Activated naive CD4-positive, alpha-beta T cell treated with Interleukin-2 at 50 U/mL for 16 hours (primary cell): ENCODE measurements around the gene POPDC2.

Experiments
- DNase-seq: peaks from one replicate; pipeline ENCODE4 v3.0.0-alpha.2; 2020

POPDC2 gene

DNA sequence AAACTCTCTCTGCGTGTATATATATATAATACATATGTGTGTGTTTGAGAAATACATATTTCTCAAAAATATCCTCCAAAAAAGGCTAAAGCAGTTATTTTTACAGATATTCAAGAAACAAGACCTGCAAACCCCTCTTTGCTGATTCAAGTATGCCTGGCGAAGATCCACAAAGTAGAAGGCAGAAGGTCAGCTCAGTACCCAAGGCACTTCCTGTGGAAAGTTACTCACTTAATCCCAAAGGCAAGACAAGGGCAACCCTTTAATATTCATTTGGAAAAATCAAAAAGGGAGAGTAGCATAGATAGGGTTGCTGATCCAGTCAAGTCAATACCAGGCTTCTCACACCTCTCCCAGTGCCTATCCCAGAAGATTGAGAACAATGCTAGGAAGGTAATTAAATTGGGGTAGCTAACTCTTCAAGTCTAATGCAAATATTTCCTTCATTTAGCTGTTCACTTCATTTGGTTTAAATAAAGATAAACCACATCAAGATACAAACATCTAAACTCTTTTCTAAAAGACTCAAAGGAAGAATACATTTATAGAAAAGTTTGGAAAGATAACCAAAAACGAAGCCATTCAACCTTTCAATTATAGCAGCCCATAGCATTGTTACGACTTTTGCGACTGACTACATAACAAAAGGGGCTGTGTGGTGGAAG, 9.6 kb upstream of the POPDC2 start:
- DNase-seq, result no peak

DNA sequence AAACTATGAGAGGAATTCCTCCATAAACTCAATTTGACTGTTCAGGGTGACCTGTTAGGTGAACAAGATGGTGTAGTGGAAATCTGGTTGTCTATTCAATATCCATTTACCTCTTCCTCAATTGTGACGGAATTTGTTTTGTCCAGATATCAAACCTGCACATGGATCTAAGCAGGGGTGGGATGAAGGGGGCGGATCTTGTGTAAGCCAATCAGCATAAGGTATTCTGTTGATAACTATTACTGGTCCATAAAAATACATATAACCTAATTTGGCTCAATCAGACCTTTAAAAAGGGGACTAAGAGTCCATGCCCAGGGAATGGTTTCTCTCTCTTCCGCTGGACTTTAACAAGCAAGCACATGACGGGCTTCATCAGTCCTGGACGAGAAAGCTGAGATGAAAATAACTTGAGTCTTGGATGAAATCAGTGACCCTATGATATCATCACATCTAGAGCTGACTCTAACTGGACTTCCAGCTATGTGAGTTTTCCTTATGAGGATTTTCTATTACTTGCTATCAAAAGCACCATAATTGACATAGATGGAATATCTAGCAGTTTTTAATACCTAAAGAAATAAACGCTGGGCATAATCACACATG, 5.7 kb upstream of the POPDC2 start:
- no peak for DNase-seq

DNA sequence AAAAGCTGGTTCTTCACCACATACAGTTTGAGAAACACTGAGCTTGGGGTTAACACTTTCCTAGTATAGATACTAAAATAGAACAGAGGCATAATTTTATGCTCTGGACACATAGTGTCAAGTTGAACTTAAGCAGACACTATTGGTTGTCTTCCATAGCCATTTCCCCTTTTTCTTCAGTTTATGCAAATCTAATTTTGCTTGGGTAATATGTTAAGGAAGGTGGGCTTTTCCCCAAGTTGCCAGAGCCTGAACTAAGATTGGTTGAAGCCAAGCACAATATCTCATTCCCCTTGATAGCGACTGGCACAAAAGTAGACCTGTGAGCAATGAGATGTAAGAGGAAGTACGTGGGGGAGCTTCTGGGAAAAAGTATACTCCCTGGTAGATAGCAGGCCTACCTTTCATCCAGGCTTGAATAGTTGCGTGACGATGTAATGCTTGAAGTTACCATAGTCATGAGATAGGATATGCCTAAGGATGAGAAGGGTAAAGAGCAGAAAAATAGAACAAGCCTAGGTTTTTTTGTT, 4.5 kb upstream of the POPDC2 start:
- no peak for DNase-seq

- no peak for DNase-seq
Measured at GRCh38 chr3:119664370-119664769, 4.0 kb upstream of the POPDC2 start.

DNA sequence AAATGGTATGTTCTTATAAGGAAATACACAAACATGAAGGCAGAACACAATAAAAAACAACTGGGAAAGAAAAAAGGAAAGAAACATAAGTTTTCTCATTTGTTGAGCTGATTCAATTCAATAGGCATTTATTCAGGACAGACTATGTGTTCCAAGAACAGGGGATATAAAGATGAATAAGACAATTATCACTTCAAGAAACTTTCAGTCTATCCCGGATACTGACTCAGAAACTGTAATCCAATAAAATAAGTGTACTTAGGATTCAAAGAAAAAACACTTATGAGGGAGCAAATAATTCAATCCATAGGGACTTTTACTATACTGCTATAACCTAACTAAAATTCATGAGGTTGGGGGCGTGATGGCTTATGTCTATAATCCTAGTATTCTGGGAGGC, 3.5 kb upstream of the POPDC2 start:
- DNase-seq, result no peak

DNA sequence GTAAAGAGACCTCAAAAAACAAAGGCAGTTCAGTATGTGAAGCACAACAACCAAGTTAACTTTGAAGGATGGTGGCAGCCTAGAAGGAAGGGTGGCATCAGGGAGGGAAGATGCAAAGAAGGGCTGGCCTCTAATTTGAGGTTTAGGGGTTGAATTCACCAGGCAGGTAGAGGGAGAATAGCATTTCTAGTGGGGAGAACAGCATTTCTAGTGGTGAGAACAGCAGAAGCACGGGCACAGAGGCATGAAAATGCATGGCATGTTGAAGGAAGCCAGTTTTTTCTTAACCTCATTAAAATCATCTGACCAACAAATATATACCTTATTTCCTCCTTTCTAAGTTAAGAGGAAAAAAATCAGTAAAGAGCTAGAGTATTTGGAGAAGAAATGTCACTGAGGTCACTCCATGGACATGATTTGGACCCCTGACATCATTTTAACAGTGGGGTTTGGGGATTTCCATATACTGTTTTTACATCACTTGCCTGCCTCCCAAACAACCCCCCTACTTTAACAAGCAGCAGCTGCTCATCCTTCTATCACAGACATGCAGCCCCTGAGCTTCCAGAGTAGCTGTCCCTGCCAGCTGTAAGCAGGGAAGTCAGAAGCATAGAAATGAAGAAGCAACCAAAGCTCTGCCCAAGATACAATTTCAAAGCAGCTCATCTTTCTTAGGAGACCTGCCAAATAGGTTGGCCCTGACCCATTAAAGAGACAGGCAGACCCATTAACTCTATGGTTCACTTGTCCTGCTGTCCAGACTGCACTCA, 2.4 kb upstream of the POPDC2 start:
- DNase-seq, result no peak

- no peak for DNase-seq
Measured at GRCh38 chr3:119659606-119660291, 640 bp downstream of the POPDC2 start.

DNA sequence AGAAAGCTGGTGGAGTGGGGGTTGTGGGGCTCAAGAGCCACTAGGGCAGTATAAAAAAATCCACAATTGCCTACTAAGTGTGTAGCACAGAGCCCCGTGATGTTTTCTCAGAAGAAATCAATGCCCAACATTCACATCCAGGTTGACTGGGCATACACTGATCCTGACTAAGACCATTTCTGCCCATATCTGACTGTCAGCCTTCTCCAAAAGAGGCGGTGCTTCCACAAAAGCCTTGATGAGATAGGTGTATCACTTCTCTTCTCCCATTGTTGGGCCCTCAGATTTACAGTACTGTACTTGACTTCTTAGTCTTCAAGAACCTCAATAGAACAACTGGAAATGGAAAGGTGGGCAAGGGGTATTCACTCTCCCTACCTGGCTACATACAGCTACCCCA, 1.4 kb downstream of the POPDC2 start:
- no peak for DNase-seq

DNA sequence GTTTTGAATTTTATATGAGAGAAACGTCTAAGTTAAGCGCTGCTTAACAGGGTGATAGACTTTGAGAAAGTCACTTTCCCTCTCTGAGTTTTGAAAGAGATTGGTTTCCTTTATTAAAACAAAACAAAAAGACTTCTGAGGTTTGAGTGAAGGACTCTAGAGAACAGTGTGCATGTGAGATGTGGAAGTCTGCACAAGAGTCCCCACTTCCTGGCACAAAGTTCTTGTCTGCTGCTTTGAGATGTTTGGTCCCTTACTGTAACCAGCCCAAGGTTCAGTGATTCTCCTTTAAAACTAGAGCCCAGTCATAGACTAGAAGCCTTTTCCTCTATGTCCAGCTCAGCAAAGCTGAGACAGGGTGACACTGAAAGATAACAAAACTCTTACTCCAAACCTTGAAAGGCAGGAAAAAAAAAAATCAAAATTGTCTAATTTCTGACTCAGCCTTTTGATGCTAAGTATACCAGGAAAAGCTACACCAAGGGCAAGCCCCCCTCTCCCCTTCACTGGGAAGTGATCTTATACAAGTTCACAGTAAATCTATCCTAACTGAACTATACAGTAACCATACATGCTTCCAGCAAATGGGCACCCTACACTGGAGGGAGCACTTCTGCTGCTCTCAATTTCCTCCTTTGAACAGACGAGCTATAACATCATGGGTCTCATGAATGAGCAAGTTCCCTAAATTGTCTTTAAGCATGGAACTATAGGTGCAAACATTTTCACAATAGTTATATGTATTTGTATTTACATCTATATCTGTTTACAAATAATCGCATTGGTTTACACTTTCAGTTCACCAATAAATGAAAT, 2.3 kb downstream of the POPDC2 start:
- no peak for DNase-seq

DNA sequence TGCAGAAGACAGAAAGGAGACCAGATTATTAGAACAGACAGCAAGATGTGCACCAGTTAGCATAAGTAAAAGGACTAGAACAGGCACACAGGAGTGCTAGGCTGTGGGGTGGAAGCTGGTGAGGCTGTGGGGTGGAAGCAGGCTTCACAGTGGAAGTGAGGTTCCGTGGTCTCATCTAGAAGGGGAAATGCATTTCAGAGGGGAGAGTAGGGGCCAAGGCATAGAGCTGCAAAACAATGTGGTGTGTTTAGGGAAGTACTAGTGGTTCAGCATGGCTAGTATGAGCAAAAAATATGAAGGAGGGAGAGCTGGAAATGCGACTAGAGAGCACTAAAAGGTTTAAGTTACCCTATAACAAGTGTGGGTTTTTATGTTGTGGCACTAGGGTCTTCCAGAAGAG, 6.5 kb downstream of the POPDC2 start:
- no peak for DNase-seq

- no peak for DNase-seq
Measured at GRCh38 chr3:119652306-119653033, 7.9 kb downstream of the POPDC2 start.

- no peak for DNase-seq
Measured at GRCh38 chr3:119649761-119650160, 10.6 kb downstream of the POPDC2 start.

DNA sequence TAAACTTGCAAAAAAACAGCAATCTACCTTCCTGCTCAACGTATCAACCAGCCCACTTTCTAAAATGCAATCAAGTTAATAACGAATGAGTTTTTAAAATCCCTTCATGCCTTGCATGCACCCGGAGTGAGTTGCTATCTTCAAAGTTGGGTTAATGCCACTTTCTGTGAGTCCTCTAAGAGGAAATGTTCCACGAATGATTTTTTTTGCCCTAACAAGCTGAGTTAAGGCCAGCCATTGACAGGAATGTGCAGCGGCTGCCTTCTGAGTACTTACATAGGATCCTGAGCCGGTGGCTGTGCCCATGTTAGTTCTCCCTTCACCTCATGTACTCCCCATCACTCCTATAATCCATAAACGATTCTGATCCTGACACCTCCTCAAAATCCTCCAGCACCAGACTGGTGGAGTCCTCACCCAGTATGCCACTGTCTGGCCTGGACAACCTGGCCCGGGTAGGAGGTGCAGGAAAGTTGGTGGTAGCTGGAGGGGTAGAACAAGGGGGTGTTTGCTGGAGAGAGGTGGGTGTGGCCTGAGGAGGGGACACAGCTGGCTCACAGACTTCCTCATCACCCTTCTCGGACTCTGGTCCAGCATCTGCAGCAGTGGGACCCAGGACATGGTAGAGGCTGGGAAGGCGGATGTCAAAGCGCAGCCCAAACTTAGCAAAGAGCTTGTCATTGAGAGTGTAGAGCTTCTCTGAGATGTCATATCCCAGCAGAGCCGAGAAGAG, 12.4 kb downstream of the POPDC2 start:
- no peak for DNase-seq

- no peak for DNase-seq
Measured at GRCh38 chr3:119647171-119647570, 13.2 kb downstream of the POPDC2 start.

DNA sequence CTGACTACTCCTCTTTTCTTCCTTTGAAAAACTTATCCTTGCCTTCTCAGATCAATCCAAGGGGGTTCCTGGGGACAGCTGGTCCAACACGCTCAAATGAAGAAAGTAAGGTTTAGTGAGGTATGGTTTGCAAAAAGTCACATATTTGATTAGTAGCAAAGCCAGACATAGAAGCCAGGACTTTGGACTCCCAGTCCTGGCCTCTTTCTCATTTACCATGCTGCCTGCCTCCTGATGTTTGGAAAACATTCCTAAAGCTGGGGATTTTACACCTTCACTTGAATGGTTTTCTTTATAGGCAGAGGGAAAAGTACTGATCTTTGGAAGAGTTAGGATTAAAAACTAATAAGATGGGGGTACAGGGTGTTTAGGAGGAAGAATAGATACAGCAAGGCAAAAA, 14.6 kb downstream of the POPDC2 start:
- no peak for DNase-seq

DNA sequence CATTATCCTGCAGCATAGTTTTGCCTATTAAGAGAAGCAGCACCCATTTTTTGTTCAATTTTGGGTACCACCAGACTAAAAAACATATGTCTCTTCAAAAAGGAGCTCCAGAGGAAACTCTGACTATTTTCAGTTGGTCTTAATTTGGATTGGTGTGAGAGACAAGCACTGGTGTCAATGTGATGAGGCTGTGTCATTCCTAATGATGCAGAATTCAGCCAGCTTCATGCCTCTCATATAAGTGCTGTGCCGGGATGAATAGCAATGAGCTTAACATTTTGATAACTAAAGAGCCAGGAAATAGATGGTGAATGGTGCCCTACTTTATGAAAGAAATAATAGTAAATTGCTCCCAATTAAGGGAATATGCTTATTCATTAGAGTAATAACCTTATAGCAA, 15.9 kb downstream of the POPDC2 start:
- DNase-seq, result no peak

- no peak for DNase-seq
Measured at GRCh38 chr3:119643528-119643927, 16.9 kb downstream of the POPDC2 start.

- peak; percentile 17 for DNase-seq
Measured at GRCh38 chr3:119642746-119643473, 17.5 kb downstream of the POPDC2 start.

- DNase-seq, result no peak
Measured at GRCh38 chr3:119641416-119641815, 19.0 kb downstream of the POPDC2 start.
